ENCODE measurements around the gene FOLR3.

The FOLR3 gene

GRCh38 chr11:72127923-72128322 lies 7.6 kb upstream of the FOLR3 start:
- Histone ChIP-seq H3K4me2 (ENCODE audit: low read length) (no peak overlapping the region), H3K9ac (ENCODE audit: low read length) (no peak overlapping the region), H3K27ac (ENCODE audit: low read depth, low read length, poor library complexity, severe bottlenecking) (no peak overlapping the region), H3K4me3 (ENCODE audit: low read depth, low read length, poor library complexity, severe bottlenecking) (no peak overlapping the region), H3K9me3 (ENCODE audit: low read length) (peaks cover 8% of the 10 kb centered on the region; the same call in 1 of the 2 replicates), H3F3A (ENCODE audit: insufficient read depth, low read length) (no peaks in the 10 kb centered on the region), H3K9me2 (ENCODE audit: low read depth, low read length) (no peaks in the 10 kb centered on the region), H4K20me1 (ENCODE audit: insufficient read depth, low read length) (no peaks in the 10 kb centered on the region), H2AFZ (ENCODE audit: low read length) (no peak overlapping the region), H3K79me2 (ENCODE audit: insufficient read depth, low read length) (no peaks in the 10 kb centered on the region), H3K27me3 (ENCODE audit: insufficient read depth, low read length) (peaks cover 7% of the 10 kb centered on the region; the same call in 1 of the 2 replicates), H3K4me1 (ENCODE audit: insufficient read depth, low read length, severe bottlenecking) (no peaks in the 10 kb centered on the region), H3K36me3 (ENCODE audit: insufficient read depth, low read length) (no peaks in the 10 kb centered on the region; the same call in 1 of the 2 replicates)
- TF ChIP-seq CTCF (IDR thresholded peaks at IDR 0.05; ENCODE audit: low read length) (no peak), EZH2 (IDR thresholded peaks at IDR 0.05; ENCODE audit: borderline replicate concordance, low read length) (no peak)

- peaks cover 8% of the 10 kb centered on the region; the same call in 1 of the 2 replicates for H3K9me3 ChIP-seq (ENCODE audit: low read length)
- no peaks in the 10 kb centered on the region for H4K20me1 ChIP-seq (ENCODE audit: insufficient read depth, low read length)
- no peaks in the 10 kb centered on the region for H3F3A ChIP-seq (ENCODE audit: insufficient read depth, low read length)
Observed at GRCh38 chr11:72129381-72129780, 6.1 kb upstream of the FOLR3 start.

GRCh38 chr11:72132646-72133045 lies 2.9 kb upstream of the FOLR3 start:
- no peak overlapping the region for H3K4me2 ChIP-seq (ENCODE audit: low read length)
- no peak overlapping the region for H2AFZ ChIP-seq (ENCODE audit: low read length)
- no peaks in the 10 kb centered on the region for H3F3A ChIP-seq (ENCODE audit: insufficient read depth, low read length)
- no peaks in the 10 kb centered on the region for H3K9me2 ChIP-seq (ENCODE audit: low read depth, low read length)
- no peaks in the 10 kb centered on the region for H3K4me1 ChIP-seq (ENCODE audit: insufficient read depth, low read length, severe bottlenecking)
- H3K27me3 ChIP-seq (ENCODE audit: insufficient read depth, low read length) = no peaks in the 10 kb centered on the region; the same call in 1 of the 2 replicates
- no peak overlapping the region for H3K27ac ChIP-seq (ENCODE audit: low read depth, low read length, poor library complexity, severe bottlenecking)
- no peak overlapping the region for H3K9ac ChIP-seq (ENCODE audit: low read length)
- H3K36me3 ChIP-seq (ENCODE audit: insufficient read depth, low read length) = no peaks in the 10 kb centered on the region
- peaks cover 4% of the 10 kb centered on the region; the same call in 1 of the 2 replicates for H3K9me3 ChIP-seq (ENCODE audit: low read length)
- TF ChIP-seq EZH2 (IDR thresholded peaks at IDR 0.05; ENCODE audit: borderline replicate concordance, low read length) = no peak
- no peak for TF ChIP-seq CTCF (IDR thresholded peaks at IDR 0.05; ENCODE audit: low read length)
- H3K79me2 ChIP-seq (ENCODE audit: insufficient read depth, low read length) = no peaks in the 10 kb centered on the region
- H3K4me3 ChIP-seq (ENCODE audit: low read depth, low read length, poor library complexity, severe bottlenecking) = no peak overlapping the region
- no peaks in the 10 kb centered on the region for H4K20me1 ChIP-seq (ENCODE audit: insufficient read depth, low read length)

More at GRCh38 chr11:72129381-72129780, 6.1 kb upstream of the FOLR3 start:
- Histone ChIP-seq H3K27me3 (ENCODE audit: insufficient read depth, low read length) (no peaks in the 10 kb centered on the region; the same call in 1 of the 2 replicates), H3K79me2 (ENCODE audit: insufficient read depth, low read length) (no peaks in the 10 kb centered on the region), H3K4me3 (ENCODE audit: low read depth, low read length, poor library complexity, severe bottlenecking) (no peak overlapping the region), H3K4me1 (ENCODE audit: insufficient read depth, low read length, severe bottlenecking) (no peaks in the 10 kb centered on the region), H2AFZ (ENCODE audit: low read length) (no peak overlapping the region), H3K9me2 (ENCODE audit: low read depth, low read length) (no peaks in the 10 kb centered on the region), H3K27ac (ENCODE audit: low read depth, low read length, poor library complexity, severe bottlenecking) (no peak overlapping the region), H3K36me3 (ENCODE audit: insufficient read depth, low read length) (no peaks in the 10 kb centered on the region; the same call in 1 of the 2 replicates), H3K4me2 (ENCODE audit: low read length) (no peak overlapping the region), H3K9ac (ENCODE audit: low read length) (no peak overlapping the region)
- TF ChIP-seq EZH2 (IDR thresholded peaks at IDR 0.05; ENCODE audit: borderline replicate concordance, low read length) = no peak
- no peak for TF ChIP-seq CTCF (IDR thresholded peaks at IDR 0.05; ENCODE audit: low read length)

Data from OCI-LY1 (cell line).